COLO829 (cell line): ENCODE measurements around the gene PDE4C.

Experiments
- DNase-seq: peaks from one replicate; pipeline ENCODE4 v3.0.0; 2012; ENCODE audit warnings: low spot score

The PDE4C gene

DNA sequence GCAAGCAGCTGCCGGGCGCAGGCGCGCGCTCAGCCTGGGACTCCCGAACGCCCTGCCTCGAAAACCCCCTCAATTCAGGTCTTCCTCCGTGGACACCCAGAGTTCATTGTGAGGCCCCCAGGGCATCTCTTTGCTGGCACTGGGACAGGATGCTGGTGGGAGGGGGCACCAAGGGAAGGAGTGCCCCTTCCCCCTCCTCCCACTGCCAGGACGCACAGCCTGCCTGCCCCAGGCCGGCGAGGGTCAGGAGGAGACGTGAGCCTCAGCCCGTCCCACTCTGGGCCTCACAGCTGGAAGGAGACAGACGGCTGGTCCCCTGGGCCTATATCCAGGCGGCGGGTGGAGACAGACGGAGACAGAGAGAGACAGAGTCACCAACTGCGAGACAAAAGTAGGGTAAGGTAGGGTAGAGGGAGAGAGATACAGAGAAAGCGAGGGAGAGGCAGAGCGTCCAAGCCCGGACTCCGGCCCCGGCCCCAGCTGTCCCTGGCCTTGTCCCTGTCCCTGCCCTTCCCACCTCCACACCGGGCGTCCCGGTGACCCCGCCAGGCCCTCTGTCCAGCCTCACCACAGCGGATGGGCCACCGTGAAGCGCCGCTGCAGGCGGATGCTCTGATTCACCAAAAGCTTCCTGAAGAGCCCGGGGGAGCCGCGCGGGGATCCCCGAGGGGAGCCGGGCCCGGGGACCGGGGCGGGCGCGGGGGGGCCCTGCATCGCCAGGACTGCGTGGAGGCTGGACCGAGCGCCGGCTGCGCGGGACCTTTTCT is at the start of gene PDE4C:
PDE4C (minus strand) TSS at position 737 of the 767 bp plus-strand sequence; CDS start at position 714, 23 bp downstream.
- no peak for DNase-seq

- DNase-seq, result no peak
Observed at GRCh38 chr19:18274781-18275356, 48.6 kb upstream of the PDE4C start.

- DNase-seq, result no peak
Observed at GRCh38 chr19:18274219-18274780, 48.1 kb upstream of the PDE4C start, which contains the start of gene IQCN. IQCN (minus strand) TSS chr19:18274452; CDS start chr19:18269478, 4,974 bp downstream.

DNA sequence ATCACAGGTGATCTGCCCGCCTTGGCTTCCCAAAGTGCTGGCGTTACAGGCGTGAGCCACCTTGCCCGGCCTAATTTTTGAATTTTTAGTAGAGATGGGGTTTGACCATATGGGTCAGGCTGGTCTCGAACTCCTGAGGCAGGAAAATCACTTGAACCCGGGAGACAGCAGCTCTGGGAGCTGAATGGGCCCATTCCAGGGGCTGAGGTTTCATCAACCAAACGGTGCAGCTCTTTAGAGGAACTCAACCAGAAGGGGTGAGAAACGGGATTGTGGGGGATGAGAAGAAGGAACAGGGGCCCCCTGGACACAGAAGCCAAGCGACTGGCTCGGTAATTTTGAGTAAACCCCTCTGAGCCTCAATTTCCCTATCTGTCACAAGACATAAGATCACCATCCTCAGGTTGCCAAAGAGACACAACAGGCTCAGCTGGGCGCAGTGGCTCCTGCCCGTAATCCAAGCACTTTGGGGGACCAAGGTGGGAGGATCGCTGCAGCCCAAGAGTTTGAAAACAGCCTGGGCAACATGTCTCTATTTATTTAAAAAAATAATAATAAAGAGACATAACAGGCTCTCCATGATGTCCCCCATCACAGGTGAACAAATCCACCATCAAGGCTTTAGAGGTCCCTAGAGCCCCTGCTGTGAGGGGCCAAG is 47.5 kb upstream of the PDE4C start:
- no peak for DNase-seq

DNA sequence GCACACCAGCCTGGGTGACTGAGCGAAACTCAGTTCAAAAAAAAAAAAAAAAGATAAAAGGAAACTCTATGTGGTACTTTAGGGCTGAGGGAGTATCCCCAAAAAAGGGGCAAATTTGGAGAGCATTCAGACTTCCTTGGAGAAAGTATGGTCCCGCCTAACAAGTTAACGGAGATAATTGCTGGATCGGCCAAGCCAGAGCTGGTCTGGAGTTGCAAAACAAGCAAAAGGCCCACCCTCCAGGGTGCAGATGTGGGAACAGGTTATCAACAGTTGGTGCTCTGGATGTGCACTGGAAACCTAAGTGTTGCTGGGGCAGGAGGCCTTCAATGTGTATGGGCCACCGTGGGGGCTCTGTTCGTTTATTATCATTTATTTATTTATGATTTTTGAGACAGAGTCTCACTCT is 45.2 kb upstream of the PDE4C start:
- DNase-seq, result no peak

DNA sequence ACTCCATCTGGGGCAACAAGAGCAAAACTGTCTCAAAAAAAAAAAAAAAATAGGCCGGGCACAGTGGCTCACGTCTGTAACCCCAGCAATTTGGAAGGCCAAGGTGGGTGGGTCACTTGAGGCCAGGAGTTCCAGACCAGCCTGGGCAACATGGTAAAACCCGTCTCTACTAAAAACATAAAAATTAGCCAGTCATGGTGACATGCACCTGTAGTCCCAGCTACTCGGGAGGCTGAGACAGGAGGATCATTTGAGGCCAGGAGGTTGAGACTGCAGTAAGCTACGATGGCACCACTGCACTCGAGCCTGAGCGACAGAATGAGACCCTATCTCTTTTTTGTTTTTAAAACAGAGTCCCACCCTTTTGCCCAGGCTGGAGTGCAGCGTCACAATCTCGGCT is 44.1 kb upstream of the PDE4C start:
- DNase-seq, result no peak

DNA sequence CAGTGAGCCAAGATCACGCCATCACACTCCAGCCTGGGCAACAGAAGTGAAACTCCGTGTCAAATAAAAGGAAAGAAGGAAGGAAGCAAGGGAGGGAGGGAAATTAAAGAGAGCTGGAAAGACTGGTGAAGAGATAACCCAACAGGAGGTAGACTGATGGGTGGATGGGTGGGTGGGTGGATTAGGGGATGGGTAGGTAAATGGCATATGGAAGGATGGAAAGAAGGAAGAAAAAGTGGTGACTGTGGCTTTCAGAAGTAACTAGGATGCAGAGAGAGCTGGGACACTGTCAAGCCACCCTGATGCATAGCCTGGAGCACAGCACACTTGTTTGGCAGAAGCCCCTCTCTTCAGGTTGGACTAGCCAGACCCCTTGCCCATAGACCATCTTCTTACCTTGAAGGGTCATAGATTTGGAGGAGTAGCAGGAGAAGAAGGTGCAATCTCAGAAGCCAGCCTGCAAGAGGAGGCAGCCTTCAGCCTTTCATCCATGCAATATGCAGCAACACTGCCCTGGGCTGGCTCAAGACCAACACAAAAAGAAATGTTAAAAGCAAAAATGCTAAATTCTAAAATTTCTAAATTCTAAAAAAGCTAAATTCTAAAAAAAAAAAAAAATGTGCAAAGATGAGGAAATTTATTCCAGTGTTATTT is 43.0 kb upstream of the PDE4C start:
- no peak for DNase-seq

GRCh38 chr19:18266771-18267686 is 40.8 kb upstream of the PDE4C start:
- DNase-seq, result no peak

DNA sequence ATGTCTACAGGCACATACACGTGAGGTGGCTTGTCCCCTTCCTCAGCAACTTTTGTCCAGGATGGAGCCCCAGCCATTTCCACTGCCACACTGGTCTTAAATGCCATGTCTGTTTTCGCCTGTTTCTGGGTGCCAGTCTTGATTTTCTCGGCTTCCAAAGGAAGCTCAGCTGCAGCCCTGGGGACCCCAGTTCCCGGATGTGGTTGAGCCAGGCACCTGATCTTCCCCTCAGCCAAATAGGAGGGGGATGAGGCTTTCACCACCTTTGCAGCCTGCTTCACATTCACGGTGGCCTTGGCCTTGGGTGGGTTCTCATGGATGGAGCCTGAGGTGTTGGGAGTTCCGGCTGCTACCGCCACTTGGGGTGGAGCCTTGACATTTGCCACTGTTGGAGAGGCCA is 39.3 kb upstream of the PDE4C start:
- DNase-seq, result no peak

- no peak for DNase-seq
Observed at GRCh38 chr19:18264971-18265540, 38.8 kb upstream of the PDE4C start.

DNA sequence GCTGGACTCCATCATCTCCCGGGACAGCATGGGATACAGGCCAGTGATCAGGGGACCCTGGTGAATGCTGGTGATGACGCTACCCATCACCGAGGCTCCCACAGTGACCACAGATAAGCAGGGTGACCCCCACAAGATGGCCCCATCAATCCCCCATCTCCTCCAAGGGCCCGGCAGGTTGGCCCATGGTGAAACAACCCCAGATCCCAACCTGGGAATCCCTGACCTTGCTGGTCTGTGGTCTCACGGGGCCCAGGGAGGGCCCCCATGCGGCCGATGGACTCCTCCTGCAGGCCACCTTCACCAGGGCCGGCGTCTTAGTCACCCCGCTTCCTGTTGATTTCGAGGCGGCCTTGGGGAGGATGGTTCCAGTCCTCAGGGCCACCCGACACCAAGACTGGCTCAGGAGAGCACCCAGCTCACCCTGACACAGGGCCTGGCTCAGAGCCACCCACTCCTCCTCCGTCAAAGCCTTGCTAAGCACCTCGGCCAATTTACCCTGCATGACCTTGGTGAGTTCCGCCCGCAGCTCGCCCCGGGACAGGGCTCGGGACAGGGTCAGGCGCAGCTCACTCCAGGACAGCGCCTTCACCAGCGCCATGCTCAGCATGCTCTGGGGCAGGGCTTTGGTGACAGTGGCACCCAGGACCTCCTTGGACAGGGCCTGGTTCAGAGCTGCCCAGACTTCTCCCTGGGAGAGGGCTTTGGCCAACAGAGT is 38.1 kb upstream of the PDE4C start:
- DNase-seq, result no peak

GRCh38 chr19:18263324-18264136 is 37.3 kb upstream of the PDE4C start:
- no peak for DNase-seq

DNA sequence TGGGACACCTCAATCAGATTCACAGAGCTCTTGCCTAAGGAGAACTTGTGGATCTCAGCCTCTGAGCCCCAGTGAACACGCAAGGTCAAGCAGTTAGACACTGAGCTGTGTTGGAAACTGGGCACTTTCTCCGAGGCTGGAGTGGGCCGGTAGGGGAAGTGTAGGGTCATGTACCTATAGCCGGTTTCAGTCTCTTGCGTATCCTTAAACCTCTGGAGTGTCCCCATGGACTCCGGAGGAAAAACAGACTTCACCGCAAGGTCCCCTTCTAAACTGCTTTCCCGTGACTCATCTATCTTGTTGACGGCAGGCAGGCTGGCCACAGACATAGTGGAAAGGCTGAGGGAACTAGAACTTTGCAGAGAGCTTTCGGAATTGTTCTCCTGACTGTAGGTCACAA is 36.7 kb upstream of the PDE4C start:
- DNase-seq, result no peak

GRCh38 chr19:18262144-18262543 is 35.9 kb upstream of the PDE4C start:
- DNase-seq, result no peak

- no peak for DNase-seq
Observed at GRCh38 chr19:18261474-18261873, 35.2 kb upstream of the PDE4C start.

DNA sequence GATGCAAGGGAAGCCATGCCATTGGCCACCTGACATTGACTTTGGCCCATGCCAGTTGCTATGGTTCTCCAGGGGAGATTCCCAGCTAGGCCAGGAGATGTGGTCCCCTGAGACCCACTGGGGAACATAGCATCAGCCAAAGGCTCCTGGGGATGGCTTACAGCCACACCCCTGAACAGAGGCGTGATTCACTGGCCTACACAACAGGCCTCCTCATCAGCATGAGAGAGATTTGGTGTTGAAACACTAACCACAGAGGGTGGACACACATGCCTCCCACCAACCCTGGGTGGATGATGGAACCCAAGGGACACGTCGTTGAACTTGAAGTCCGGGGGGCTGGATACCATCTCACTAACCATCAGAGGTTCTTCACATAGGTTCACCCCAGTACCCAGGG is 33.7 kb upstream of the PDE4C start:
- no peak for DNase-seq

DNA sequence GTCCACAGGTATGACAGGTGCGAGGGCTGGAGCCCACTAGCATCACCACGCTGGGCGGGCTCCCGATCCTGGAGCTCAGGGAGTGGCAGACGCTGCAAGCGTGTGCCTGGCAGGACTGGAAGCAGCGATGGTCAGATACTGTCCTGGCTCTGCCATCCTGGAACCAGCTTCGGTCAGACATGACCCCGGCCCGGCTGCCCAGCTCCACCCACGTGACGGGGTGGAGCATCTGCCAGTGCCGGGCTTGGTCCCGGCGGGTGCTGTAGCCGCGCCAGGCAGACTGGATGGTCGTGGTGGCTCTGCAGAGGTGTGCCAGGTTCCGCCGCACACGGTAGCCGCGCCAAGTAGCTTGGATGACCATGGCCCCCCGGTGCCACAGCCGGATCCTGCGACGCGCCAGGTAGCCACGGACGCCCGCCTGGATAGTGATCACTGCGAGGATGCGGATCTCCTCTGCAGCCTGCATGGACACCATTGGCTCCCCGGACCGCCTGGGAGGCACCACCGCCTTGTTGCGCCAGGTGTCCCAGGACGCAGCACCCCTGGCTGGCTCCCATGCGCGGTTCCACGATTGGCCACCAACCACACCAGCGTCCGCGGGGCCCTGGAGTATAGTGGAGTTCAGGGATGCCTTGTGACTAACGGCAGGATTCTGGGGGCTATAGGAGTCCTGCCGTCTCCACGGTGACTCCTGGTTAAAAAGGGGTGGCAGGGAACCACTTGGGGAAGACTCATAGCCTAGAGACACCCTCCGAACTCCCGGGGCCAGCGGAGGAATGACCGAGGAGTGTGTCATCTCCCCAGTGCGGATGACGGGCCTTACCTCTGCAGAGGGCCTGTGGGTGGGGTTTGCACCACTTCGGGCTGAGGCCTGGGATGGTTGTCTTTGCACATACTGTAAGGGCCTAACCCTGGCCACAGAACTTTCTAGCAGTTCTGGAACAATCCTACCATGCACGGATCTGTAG is 31.5 kb upstream of the PDE4C start:
- no peak for DNase-seq
